AG08396 (cell line): ENCODE results near the gene GJC1.
A peak's percentile ranks its signal among the peaks of the same experiment; 100 is the strongest.
"Not testable (repeated sequence)": the region's sequence is repeated elsewhere in the genome, so short reads cannot be mapped to it uniquely, and the experiment has no call there.

Experiments used
- DNase-seq: peaks from one replicate; pipeline ENCODE4 v3.0.0; 2012; ENCODE audit warnings: low spot score, mixed read lengths

The GJC1 gene

DNA sequence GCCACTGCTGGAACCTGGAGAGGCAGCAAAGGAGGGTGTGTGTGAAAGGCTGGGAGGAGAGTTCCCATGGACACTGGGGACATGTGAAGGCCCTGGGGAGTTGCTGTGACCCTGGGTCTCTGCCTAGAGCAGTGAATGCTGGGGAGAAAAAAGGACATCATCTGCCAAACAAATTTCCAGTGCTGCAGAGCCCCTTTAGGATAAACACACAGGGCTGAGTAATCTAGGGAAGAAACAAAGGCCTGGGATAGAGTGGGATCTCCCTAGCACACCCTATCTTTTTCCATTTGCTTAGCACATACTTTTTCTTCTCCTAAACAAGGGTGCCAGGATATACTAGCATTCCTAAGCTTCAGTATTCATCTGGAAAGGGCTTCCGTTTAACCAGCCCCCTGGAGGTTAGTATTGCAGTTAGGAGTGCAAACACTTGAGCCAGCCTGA is 14.3 kb upstream of the GJC1 start:
- peak; percentile 26 for DNase-seq

DNA sequence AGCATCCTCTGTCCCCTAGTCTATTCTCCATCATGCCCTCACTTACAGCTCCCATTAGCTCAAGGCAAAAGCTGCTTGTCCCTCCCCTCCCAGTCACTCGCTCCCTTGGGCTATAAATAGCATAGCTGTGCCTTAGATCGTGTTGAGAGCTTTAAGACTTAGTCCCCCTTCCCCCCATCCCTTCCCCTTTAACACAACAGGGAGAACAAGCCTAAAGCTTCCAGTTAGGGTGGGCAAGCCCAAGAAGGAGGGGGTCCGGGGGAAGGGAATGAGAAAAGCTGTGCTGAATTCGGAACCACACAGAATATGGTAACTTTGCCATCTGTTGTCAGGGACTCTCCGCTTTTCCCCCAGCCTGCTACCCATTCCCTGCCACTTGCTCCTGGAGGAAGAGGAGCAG is 12.7 kb upstream of the GJC1 start:
- DNase-seq = no peak

DNA sequence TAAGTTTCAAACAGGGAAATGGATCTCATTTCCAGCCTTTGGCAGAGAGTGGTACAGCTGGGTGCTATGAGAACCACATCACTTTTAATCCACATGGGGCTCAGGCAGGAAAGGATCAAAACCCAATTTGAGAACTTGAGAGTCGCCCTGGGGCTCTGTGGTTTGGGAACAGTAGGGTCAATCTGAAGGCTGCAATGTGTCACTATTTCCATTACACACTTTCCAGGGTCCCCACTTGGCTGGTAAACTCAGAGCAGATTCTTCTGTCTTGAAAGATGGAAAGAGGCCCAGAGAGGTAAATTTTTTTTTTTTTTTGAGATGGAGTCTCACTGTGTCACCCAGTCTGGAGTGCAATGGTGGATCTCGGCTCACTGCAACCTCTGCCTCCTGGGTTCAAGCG is 10.8 kb upstream of the GJC1 start:
- no peak for DNase-seq

DNA sequence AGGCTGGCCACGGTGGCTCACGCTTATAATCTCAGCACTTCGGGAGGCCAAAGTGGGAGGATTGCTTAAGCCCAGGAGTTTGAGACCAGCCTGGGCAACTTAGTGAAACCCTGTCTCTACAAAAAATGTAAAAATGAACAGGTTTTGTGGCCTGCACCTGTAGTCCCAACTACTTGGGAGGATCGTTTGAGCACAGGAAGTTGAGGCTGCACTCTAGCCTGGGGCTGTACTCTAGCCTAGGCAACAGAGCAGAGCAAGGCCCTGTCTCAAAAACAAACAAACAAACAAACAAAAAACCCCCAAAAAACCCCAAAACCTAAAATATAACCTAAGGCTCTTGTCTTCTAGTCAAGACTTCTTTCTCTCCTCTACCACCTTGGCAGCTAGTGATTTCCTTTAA is 10.2 kb upstream of the GJC1 start:
- DNase-seq = no peak

DNA sequence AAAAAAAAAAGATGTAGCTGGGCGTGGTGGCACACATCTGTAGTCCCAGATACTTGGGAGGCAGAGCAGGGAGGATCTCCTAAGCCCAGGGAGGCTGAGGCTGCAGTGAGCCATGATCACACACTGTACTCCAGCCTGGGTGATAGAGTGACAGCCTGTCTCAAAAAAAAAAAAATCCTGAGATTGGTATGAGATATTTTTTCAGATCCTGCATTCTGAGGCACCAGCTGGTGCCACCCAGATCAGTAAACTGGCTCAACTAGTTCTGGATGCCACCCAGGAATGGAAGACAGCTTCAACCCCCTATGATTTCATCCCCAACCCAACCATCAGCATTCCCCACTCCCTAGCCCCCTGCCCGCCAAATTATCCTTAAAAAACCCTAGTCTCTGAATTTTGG is 7.1 kb upstream of the GJC1 start:
- no peak for DNase-seq

DNA sequence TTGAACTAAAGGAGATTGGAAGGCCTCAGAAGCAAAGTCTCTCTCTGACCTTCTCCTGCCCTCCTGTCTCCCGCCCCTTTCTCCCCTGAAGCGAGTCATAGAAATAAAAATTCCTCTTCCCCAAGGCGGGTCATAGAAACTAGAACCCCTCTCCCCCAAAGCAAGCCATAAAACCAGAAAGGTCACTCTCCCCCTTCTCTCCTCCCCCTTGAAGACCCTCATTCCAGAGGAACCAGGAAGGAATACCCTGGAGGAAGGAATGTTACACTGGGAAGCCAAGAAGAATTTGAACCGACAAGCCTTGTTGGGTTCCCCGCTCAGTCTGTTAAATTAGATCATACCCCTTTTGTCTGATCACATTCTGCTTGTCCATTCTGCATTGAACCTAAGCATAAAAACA is 2.7 kb upstream of the GJC1 start:
- no peak for DNase-seq

DNA sequence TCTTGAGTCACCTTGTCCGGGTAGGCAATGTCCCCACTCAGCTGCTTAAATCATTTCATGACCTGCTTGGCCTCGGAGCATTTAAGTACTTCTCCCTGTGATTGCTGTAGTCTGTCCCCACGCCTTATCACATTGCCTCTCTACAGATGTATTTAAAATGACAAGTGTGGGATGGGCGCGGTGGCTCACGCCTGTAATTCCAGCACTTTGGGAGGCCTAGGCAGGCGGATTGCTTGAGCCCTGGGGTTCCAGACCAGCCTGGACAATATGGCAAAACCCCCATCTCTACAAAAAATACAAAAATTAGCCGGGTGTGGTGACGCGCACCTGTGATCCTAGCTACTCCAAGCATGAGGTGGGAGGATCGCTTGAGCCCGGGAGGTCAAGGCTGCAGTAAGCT is 1.3 kb upstream of the GJC1 start:
- no peak for DNase-seq

DNA sequence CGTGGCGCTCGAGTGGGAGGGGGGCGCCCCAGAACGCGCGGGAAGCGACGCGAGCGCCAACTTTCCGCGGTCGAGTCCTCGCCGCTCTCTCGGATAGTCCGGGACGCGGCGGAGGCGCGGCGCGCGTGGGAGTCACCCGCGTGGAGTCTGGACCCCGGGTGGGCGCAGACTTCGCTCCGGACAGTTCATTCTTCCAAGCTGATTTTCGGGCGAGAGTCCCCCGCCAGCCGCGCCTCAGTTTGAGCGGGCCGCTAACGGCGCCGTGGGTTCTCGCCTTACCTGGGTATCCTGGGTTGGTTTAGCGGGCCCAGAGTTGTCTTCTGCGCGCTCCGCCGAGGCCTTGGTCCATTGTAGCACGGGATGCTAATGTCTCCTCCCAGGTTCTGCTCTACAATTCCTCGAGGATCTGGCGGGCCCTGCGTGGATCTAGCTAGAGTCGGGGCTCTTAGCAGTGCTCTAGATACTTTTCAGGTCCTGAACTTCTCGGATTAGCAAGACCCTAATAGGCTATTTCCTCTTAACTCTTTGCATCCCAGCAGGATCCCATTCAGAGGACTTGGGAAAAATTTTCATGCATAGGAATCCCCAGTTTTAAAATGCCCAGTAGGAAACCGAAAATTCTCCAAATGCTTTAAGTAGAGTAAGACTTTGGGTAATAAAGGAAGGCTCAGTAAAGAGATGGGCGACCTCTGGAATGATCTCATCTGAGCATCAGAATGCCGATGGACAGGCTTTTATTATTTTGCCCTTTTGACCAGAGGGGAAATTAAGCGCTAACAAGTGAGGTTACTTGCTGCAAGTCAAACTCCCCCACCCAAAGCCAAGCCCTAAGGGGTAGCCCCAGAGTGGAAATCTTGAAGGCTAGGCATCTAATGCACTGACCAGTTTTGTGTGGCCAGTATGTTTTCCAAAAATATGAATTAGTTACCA is 537 bp upstream of the GJC1 start:
- DNase-seq = peak; percentile 36

DNA sequence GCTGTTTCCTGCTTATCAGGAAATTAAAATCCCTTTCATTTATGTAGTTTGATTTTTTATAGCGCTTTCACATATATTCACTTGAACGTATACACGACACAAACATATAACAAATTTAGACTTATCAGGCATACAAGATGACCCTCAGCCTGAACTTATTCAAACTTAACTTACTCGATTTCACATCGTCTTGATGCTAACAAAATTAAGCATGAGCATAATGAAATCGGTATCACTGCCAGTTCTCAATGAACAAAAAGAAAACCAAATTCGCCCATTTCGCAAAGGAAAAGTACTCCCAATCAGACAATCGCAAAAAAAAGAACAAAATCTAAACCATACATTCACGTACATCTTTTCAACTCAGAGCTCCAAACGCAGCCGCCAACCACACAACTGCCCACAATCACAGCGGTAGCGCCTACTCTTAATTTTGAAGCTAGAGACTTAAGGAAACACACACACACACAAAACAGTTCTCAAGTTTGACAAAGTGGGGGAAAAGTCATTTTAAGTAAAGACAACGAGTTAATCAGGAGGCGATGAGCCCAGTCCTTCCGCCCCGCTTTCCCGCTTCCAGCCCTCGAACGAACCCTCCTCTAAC is 1.1 kb downstream of the GJC1 start:
- no peak for DNase-seq

DNA sequence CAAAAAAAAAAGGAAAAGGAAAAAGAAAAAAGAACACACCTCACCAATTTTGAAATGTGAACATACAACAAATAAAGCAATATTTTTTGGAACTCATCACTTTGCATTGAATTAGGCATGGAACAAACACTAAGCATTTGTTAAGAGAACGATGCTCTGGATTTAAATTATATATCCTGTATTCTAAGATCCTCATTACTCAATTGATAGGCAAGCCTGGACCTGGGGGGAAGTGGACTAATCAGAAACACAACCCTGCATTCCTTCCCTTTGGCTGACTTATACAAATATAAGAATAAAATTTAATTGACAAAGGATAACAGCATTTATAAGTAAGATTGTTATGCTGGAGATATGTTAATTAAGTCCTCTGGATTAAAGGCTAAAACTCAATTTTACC is 2.2 kb downstream of the GJC1 start:
- no peak for DNase-seq

DNA sequence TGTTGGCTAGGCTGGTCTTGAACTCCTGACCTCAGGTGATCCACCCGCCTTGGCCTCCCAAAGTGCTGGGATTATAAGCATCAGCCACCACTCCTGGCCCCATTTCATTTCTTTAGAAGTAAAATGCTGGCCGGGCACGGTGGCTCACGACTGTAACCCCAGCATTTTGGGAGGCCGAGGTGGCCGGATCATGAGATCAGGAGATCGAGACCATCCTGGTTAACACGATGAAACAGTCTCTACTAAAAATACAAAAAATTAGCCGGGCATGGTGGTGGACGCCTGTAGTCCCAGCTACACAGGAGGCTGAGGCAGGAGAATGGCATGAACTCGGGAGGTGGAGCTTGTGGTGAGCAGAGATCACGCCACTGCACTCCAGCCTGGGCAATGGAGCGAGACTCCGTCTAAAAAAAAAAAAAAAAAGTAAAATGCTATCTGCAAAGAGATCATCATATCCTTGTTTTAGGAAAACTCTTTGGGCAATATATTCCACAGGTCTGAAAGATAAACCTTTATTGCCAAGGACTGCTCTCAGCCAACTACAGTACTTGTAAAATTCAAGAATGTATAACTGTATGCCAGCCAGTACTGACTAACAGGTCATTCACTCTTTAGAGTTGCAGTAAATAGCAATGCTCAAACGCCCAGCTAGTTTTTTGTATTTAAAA is 3.8 kb downstream of the GJC1 start:
- DNase-seq = no peak

DNA sequence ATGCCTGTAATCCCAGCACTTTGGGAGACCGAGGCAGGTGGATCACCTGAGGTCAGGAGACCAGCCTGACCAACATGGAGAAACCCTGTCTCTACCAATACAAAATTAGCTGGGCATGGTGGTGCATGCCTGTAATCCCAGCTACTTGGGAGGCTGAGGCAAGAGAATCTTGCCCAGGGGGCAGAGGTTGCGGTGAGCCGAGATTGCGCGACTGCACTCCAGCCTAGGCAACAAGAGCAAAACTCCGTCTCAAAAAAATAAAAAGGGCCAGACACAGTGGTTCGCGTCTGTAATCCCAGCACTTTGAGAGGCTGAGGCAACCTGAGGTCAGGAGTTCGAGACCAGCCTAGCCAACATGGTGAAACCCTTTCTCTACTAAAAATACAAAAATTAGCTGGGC is 4.9 kb downstream of the GJC1 start:
- DNase-seq = not testable (repeated sequence)

DNA sequence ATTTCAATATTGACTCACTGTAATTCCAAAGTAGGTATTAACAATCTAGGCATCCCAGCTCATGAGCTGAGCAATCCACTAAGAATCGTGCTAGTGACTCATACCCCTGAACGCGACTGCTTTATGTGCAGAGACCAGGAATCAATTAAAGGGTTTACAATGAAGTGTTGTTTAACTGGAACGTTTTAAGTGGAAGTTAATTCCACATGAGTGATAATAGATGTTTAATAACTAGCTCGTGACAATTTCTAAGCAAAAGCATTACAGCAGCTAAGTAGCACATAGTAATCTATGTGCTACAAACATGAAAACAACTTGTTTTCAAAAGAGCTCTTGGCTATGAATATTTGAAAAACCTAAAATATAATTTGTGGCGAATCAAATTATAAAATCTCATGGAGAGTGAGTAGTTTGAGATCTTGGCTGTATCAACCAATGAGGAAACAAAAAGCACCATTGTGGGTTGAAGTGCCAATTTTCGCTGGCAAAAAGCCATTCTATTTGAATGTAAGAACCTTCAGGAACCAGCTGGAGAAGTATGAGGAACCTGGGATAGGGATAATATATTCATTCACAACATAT is 9.4 kb downstream of the GJC1 start:
- DNase-seq = peak; percentile 72

DNA sequence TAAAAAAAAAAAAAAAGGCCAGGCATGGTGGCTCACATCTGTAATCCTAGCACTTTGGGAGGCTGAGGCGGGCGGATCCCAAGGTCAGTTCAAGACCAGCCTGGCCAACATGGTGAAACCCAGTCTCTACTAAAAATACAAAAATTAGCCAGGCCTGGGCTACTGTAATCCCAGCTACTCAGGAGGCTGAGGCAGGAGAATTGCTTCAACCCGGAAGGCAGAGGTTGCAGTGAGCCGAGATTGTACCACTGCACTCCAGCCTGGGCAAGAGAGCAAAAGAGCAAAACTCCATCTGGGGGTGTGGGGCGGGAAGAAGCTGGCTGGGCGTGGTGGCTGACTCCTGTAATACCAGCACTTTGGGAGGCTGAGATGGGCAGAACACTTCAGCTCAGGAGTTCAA is 11.6 kb downstream of the GJC1 start:
- DNase-seq = not testable (repeated sequence)

DNA sequence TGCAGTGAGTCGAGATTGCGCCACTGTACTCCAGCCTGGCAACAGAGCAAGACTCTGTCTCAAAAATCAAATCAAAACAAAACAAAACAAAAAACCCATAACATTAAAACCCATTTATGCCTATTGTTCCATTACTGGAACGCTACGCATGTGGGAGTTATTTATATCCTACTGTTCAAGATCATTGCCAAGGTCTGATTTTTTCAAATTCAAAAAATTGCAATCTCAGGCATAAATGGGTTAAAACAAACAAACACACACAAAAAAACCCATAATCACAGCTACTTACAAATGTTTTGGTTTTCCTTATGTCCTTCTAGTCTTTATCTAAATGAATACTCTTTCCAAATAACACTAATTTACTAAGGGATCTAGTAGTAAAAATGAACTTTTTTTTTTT is 17.8 kb downstream of the GJC1 start:
- DNase-seq = no peak

DNA sequence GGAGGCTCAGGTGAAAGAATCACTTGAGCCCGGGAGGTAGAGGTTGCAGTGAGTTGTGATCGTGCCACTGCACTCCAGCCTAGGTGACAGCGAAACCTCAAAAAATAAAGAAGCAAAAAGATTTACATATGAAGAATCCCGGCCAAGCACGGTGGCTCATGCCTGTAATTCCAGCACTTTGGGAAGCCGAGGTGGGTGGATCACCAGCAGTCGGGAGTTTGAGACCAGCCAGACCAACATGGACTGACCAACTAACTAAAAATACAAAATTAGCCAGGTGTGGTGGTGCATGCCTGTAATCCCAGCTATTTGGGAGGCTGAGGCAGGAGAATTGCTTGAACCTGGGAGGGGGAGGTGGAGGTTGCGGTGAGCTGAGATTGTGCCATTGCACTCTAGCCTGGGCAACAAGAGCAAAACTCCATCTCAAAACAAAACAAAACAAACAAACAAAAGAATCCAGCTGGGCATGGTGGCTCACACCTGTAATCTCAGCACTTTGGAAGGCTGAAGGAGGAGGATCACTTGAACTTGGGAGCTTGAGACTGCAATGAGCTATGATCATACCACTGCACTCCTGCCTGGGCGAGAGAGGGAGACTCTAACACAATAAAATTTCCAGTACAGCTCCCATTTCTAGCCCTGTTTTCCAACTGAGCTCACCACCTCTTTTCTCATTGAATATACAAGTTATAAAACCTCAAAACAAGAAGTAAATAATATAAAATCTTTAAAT is 21.3 kb downstream of the GJC1 start:
- not testable (repeated sequence) for DNase-seq

DNA sequence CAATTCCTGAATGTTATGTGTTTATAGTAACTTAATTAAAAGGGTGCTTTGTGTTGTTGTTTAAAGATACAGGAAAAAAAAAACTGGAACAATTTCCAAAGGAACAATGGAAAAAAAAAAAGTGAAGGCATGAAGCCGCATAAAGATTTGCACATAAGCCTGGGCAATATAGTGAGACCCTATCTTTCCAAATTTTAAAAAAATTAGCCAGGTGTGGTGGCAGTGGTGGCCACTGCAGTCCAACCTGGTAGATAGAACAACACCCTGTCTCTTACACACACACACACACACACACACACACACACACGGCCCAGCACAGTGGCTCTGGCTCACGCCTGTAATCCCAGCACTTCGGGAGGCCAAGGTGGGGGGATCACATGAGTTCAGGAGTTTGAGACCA is 21.9 kb downstream of the GJC1 start:
- no peak for DNase-seq

DNA sequence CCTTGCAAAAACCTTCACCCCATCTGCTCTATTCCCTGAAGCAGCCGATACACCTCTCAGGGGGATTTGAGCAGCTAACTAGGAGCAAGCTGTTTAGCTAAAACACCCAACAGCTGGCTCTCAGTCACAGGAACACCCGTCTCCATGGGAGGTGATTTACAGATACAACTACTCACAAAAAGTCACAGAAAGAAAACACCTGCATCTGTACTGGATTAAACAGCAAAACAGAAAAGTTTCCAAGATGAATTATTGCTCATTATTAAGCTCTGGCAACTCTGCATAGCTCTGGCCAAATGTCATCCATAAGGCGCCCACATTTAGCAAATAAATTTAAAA is 22.3 kb downstream of the GJC1 start:
- no peak for DNase-seq

DNA sequence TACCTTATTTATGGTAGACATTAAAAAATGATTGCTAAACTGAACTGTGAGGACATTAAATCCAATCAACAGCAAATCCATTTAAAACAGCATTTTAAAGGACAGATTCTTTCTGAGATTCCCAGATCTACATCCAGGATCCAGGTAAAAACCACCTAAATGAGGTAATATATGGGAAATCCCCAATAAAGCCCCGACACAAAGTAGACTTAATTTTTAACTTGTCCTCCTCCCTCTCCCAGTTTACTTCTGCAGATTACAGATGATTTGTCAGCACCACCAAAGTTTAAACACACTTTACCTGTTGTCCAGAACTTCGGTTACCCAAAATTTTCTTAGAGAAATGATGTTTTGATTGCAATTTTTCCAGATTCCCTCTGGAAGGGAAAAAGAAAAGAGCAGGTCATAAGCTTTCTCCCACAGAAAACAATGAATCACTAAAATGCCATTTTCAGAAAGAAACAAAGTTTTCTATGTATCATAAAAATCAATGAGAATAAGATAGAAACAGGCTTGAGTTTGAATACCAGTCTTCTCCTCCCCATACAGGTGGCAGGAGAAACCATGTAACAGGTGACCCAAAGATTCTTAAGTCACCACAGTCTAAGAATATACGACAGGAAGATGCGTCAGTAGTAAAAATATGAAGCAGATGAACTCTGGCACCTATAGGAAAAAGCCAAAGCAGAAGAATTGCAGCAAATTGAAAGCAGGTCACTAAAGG is 22.8 kb downstream of the GJC1 start:
- no peak for DNase-seq

DNA sequence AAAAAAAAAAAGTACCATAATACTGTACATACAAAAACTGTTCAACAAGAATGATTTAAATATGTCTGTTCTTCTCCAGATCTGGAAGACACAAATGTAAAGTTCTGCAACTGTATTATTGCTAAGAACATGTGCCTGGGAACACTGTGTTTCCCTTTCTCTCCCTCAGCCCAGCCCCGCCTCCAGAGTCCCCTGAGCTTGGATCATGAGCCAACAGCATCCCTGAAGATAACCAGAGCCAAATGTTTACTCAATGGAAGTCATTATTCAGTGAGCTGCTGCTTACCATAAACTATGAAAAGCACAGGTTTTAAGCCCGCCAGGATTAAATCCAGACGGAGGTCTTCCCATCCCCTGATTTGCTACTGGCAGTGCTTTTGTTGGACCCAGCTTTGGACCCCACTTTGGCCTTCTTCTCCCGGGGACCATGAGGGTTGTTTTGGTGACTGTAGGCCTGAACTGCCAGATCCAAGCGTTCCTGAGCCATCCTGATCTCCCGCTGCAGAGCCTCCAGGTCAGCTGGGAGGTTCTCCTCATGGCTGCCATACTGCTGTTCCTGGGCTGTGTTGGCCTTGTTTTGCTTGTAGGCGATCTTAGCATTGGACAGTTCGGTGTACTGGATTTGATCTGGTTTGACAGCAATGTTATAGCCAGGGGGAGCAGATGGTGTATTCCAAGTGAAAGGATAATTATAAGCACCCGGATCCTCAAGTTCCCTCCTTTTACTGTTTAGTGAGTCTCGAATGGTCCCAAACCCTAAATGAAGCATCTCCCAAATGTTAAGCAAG is 25.6 kb downstream of the GJC1 start:
- no peak for DNase-seq

DNA sequence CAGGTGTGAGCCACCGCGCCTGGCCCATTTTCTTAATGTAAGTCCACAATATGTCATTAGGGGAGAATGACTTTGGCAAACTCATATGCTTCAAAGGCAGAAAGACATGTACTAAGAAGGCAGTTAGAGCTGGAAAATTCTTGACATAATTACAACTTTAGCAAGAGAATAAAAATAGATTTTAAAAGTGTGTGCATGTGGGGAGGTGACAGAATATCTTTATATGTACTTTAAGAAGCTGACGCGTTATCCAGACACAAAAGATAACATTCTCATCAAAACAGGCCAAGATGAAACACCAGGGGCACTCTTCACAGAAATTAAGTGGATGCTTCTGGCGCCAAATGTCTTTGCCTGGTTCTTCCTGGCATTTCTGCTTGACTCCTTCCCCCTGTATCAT is 28.2 kb downstream of the GJC1 start:
- DNase-seq = no peak
